GM12873 (cell line): Measurements from ENCODE around the gene ANAPC10.

Source experiments
- TF ChIP-seq, protein P1 (sequence below): IDR thresholded peaks from 2 replicates; pipeline ENCODE4 v1.5.1; 2012; ENCODE audit warnings: low read depth, mild to moderate bottlenecking, moderate library complexity, low read length, control low read depth; ENCODE audit not compliant: insufficient read depth; ENCODE audit errors: missing control alignments

Gene ANAPC10, protein sequence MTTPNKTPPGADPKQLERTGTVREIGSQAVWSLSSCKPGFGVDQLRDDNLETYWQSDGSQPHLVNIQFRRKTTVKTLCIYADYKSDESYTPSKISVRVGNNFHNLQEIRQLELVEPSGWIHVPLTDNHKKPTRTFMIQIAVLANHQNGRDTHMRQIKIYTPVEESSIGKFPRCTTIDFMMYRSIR

GRCh38 chr4:145097821-145098674, at the start of gene ANAPC10, which contains the start of gene ABCE1:
Gene ANAPC10 (minus strand): TSS chr4:145098196. CDS start chr4:145096099, 2,097 bp downstream.
Gene ABCE1 (plus strand): TSS chr4:145098311. CDS start chr4:145104413, 6,102 bp downstream.
- TF ChIP-seq, protein P1, sequence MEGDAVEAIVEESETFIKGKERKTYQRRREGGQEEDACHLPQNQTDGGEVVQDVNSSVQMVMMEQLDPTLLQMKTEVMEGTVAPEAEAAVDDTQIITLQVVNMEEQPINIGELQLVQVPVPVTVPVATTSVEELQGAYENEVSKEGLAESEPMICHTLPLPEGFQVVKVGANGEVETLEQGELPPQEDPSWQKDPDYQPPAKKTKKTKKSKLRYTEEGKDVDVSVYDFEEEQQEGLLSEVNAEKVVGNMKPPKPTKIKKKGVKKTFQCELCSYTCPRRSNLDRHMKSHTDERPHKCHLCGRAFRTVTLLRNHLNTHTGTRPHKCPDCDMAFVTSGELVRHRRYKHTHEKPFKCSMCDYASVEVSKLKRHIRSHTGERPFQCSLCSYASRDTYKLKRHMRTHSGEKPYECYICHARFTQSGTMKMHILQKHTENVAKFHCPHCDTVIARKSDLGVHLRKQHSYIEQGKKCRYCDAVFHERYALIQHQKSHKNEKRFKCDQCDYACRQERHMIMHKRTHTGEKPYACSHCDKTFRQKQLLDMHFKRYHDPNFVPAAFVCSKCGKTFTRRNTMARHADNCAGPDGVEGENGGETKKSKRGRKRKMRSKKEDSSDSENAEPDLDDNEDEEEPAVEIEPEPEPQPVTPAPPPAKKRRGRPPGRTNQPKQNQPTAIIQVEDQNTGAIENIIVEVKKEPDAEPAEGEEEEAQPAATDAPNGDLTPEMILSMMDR: no peak

- TF ChIP-seq, protein P1: no peak
Measured at GRCh38 chr4:145132511-145133098, 34.6 kb upstream of the ANAPC10 start.

GRCh38 chr4:145131848-145132247, 33.9 kb upstream of the ANAPC10 start:
- TF ChIP-seq, protein P1: no peak

DNA sequence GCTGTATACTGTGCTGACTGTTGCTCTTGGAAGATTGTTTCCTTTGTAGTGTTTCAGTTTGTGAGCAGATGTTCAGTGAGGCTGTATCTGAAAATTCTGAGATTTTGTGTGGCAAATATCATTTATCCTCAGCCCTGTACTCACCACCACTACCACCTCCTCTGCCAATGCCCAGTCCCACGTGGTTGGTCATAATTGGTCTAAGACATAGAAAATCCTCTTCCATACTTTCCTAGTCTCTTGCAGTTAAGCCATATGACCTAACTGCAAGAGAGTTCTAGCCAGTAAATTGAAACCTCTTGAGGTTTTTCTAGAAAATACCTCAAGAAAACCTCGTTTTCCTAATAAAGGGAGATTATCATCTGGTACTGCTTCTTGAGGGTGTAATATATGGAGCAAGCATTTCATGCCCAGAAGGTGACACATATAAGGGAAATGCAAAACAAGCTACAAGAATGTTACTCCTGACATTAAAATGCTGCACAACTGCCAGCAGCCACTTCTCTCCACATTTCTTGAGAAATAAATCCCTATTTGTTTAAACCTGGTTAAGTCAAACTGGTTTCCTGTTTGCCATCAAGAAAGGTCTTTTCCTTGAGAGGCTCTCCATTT, 32.9 kb upstream of the ANAPC10 start:
- TF ChIP-seq, protein P1: no peak

DNA sequence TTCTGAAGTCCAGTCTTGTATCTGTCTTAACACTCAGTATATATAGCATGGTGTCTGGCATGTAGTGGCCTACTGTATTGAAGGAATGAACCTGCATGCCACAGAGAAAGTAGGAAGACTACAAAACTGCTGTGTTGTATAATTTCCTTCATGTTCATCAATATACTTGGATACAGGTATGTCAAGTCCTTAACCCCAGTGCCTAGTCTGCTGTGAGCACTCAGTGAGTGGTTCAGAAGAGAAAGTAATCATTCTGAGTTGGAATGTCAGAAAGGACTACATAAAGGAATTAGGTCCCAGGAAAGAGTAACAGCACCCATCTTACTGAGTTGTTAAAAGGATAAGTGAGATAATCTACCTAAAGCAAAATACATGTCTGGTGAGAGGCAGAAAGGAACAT, 32.1 kb upstream of the ANAPC10 start:
- TF ChIP-seq, protein P1: no peak

DNA sequence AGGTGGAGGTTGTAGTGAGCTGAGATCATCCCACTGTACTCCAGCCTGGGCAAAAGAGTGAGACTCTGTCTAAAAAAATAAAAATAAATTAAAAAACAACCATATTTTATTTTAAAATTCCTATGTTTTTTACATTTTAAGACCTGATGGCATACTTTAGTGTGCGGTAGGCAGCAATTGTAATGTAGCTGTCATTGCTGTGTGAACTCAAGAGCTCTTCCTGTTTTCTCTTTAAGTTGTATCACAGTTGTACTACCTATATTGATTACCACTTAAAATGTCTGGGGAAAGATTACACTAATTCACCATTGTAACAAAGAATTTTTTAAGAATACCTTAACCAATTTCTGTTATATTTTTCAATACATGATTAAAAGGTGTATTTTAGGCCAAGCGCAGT, 27.4 kb upstream of the ANAPC10 start:
- TF ChIP-seq, protein P1: no peak

- TF ChIP-seq, protein P1: no peak
Measured at GRCh38 chr4:145108128-145108527, 10.1 kb upstream of the ANAPC10 start.
